NCI-H2171 treated with DMSO at 0.1 percent for 48 hours (cell line): ENCODE data around the gene ATOH8.
A peak's percentile ranks its signal among the peaks of the same experiment; 100 is the strongest.

Experiments
- DNase-seq: peaks from one replicate; lab custom pipeline; 2025; lab: John Stamatoyannopoulos, UW

ATOH8 gene

DNA sequence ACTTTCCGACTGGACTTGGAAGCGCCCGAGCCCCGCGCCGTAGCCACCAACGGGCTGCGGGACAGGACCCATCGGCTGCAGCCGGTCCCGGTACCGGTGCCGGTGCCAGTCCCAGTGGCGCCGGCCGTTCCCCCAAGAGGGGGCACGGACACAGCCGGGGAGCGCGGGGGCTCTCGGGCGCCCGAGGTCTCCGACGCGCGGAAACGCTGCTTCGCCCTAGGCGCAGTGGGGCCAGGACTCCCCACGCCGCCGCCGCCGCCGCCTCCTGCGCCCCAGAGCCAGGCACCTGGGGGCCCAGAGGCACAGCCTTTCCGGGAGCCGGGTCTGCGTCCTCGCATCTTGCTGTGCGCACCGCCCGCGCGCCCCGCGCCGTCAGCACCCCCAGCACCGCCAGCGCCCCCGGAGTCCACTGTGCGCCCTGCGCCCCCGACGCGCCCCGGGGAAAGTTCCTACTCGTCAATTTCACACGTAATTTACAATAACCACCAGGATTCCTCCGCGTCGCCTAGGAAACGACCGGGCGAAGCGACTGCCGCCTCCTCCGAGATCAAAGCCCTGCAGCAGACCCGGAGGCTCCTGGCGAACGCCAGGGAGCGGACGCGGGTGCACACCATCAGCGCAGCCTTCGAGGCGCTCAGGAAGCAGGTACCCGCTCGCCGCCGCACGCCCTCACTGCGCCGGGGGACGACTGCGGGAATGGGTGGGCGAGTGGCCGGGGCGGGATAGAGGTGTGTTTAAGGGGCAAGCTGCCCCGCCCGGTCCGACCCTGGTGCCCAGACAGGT, 713 bp downstream of the ATOH8 start:
- peak; percentile 61 for DNase-seq

DNA sequence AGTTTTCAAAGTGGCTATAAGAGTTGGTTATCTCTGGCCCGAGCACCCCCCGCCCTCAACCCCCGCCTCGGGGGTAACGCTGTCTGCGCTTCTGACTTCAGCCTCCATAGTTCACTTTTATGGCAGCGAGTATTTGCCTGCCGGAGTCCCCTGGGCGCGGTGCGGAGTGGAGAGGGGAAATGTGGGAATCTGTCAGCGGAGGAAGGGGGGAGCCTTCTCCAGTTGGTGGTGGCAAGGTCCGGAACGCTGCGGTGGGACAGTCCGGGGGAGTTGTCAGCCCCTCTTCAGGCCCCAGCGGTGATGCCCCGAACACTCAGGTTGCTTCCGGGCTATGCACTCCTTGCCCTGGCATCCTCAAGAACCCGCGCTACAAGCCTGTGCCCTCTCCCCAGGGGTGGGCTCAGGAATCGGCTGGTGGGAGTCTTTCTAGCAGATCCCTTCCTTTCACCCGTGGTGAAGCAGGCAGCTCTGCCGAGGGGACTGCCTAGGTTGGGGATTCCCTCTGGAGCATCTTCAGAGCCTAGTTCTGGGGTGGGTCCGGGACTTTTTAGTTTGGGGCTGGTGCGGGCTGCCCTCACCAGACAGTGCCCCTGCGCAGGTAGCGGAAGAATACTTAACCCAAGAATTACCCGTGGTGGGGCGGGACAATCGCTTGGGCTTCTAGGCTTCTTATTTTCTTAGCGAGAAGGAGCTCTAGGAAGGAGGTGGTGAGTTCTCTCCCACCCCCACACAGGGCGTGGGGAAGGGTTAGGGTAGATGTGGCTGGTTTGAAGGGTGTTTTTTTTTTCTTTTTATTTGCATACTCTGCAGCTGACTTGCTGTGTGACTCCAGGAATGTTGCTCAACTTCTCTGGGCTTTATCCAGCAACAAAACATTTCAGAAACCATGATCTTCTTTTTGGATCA, 1.6 kb downstream of the ATOH8 start:
- DNase-seq: peak; percentile 43

DNA sequence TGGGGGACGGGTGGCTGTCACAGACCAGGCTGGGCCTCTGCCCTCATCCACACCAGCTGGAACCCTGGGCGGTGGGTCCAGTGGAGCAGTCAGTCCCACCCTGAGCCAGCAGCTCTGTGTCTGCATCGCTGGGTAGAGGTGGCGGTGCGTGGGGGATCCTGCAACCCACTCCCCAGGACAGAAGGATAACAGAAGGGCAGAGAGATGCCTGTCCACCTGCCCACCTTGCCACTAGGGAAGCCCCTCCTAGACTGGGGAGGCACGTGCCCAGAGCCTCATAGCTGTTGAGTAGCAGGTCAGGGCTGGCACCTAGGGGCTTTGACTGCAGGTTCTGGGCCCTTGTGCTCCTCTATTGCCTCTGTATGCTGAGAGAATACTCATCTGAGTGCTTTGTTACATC, 2.4 kb downstream of the ATOH8 start:
- no peak for DNase-seq

DNA sequence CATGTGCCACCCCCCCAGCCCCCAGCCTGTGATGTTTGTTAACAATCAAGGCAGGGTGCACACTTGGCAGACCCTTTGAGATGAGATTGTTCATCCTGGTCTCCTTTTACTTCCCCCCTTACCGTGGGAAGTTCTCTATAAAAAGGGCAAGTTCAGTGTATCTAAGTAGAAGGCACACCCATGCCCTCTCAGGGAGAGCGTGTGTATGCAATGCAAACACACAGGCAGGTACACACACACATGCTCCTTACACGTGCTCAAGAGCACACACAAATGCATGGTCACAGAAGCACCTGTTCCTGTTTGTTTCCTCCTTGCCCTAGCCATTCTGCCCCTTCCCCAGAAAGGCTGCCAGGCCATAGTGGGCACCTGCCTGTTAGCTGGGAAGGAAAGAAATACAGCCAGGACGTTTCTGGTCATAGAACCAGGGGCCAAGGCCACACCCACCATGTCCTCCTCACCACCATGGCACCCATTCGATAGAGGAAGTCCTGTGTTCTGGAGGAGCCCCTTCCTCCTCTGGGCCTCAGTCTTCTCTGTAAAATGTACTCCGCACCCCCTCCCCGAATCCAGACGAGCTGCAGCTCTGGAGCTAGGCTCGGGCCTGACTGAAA, 3.1 kb downstream of the ATOH8 start:
- DNase-seq: no peak

DNA sequence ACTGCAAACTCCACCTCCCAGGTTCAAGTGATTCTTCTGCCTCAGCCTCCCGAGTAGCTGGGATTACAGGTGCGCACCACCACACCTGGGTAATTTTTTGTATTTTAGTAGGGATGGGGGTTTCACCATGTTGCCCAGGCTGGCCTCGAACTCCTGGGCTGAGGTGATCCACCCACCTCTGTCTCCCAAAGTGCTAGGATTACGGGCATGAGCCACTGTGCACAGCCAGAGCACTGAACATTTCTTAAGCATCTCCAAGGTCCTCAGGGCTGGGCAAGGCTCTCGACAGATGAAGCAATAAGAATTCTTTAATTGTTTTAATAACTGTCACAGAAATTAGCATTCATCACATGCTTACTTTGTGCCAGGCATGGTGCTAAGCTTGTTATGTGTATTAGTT, 4.1 kb downstream of the ATOH8 start:
- no peak for DNase-seq

DNA sequence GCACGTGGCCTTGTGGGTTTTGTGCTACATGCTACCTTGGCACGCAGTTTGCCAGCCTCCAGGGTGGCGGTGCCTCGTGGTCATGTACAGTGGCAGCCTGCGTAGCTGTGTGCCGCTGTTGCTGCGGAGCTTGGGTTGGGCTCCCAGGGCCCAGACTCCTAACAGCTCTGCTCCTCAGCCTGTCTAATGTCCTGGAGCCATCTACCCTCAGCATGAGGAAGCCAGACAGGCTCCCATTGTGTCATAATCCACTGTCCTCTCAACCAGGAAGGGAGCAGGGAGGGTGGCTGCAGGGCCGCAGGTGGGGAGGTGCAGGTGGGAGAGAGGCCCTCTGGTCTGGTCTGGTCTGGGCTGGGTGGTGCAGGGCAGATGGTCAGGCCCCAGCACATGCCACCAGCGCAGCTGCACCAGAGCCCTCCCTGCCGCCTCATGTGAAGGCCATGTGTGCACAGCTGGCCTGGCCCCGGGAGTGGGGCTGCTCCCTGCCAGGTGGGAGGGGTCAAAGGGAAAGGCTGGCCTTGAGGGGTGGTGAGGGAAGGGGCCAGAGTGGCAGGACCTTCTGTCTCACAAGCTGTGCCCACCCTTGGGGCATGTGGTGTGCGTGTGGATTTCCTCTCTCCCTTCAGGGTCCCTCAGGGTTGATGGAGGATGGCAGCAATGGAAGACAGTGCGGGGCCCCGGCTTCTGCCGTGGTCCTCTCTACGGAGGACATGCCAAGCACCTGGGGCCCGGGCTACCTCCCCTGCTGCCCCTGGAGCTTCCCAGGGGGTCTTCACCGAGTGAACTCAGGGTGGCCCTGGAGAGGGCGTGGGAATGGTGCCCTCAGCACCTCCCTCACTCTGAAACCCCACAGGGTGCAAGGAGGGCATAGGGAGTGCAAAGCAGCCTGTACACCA, 4.8 kb downstream of the ATOH8 start:
- no peak for DNase-seq

DNA sequence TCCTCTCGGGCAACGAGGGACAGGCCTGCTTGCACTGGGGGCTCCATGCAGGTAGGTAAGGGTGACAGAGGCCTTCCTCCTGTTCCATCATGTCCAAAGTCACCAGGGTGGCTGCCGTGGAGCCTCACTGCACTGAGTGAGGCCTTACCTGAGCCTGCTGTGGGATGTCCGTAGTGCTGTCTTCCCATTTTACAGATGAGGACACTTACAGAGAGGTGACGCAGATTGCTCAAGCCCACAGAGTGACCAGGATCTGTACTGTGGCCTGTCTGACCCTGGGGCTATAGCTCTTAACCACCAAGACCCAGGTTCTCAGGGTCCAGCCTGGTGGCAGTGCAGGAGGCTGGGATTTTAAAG, 5.4 kb downstream of the ATOH8 start:
- DNase-seq: no peak

DNA sequence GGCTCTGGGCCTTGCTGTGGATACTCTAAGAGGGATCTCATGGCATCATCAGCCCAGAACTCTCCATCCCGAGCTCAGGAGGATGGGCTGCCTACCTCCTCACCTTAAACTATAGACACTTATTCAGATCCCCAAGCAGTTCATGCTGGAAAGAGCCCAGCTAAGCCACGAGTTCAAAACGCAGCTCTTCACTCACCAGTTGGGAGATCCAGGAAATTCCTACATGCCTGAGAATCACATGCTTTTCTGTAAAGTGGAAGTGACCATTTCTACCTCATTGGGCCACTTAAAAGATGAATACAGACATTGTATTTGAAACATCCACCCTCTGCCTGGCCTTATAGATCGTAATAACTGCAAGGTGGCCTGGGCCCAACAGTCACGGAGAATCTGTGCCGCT, 6.6 kb downstream of the ATOH8 start:
- DNase-seq: no peak

DNA sequence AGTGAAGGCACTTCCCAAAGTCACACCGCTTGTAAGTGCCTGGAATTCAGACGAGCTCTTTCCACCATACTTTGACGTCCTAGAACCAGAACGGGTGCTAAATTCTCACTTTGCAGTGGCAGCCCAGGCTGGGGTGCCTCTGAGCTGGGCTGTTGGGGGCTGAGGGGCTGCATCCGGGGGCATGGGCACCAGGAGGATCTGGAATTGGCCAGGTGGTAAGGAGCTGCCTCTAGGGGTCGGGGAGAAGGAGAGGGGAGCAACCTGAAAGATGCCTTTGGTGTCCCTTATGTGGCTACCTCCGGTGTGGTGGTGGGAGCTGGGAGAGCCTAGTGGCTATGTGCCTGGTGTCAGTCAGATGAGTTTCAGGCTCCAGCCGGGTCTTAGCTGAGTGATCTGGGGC, 7.1 kb downstream of the ATOH8 start:
- DNase-seq: no peak

DNA sequence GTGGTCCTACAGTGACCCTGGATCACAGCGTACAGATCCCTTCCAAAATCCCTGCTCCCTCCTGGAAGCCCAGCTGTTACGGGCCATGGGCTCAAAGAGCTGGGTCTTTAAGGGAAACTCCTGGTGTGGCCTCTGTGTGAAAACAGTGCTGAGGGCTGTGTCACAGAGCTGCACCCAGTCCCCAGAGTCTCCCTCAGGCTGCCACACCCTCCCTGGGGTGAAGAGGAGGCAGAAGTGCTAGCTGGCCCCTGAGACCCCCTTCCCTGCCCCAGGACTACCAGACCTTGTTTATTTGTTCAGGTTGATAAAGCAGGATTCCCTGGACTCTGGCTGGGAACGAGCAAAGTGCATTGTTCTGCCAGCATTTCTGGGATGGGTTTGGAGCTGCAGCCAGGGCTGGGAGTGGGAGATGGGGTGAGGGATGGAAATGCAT, 7.7 kb downstream of the ATOH8 start:
- DNase-seq: no peak

DNA sequence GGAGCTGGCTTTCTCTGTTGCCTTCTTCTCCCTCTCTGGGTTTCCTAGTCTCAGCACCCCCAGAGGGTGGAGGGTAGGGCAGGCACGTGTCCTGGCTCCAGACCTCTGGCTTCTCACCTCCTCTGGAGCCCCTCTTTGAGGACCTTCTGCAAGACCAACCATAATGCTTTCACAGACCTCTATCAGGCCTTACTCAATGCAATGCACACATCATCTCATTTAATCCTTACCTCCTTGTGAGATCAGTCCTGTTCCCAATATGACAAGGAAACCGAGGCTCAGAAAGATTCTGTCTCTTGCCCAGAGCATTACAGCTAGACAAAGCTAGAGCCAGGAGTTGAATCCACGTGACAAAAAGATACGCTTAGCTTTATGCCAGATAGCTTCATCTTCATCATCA, 8.2 kb downstream of the ATOH8 start:
- DNase-seq: no peak

DNA sequence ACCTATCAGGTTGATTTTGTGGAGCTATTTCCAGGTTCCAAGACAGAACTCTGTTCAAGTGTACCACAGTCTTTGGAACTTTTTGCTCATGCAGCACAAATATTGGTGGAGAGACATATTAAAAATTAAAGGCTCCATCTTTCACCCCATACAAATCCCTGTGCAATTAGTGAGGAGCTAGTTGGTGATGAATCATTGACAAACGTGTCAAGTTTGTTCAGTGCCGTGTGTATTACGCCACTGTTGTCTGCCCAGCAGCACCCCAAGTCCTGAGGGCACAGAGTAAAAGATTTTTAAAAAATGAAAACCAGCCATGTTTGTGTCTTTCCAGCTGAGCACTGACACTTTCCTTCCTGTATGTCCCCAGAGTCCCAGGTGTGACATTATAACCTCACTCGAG, 9.3 kb downstream of the ATOH8 start:
- no peak for DNase-seq

DNA sequence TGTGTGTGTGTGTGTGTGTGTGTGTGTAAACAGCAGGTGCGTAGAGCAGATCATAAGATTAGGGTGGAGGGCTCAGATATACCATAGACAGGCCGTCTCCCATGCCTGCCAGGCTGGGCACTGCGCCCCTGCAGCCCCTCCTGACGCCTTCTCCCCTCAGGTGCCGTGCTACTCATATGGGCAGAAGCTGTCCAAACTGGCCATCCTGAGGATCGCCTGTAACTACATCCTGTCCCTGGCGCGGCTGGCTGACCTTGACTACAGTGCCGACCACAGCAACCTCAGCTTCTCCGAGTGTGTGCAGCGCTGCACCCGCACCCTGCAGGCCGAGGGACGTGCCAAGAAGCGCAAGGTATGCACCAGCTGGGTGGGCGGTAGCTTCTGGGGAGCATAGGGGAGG, 10.0 kb downstream of the ATOH8 start:
- DNase-seq: peak; percentile 12

DNA sequence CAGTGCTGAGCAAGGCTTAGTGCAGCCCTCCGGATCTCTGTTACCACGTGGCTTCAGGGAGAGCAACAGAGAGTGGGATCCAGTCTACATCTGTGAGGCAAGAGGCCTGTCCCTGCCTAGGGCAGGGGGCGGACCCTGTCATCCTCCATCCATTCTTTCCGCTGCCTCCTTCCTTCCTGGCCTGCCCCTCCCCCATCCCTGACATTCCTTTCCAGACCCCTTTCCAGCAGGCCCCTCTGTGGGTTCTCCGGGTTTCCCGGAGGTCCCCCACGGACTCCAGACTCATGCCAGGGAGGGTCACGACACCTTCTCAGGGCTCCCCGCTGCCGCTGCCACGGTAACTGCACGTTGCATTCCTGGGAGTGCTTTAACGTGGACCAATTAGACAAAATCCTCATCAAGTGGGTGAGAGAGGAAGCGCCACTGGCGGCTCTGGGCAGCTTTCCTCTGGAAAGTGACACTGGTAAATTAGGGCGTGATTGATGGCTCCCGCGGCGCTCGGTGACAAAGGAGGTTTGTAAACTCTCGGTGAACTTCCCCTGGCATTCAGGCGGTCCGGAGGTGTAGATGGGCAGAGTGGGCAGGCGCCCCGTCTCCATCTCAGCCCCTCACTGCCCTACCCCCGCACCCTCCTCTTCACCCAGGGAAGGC, 11.4 kb downstream of the ATOH8 start:
- DNase-seq: peak; percentile 29

DNA sequence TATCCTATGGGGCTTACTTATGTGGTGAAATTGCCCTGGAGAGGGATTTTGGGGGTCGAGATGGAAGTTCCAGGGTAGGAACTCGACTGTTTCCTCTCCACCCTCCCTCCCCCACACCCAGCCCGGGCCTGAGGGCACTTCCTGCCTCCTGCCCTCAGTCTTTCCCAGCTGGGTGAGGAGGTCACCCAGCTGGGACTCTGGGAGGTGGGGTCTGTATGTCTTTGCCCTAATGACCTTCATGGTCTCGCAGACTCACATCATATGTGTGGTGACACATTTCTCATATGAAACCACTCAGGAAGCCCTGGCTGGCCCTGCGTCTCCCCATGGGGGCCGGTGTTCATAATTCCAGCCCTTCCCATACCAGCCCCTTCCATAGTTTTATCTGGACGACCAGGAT, 12.4 kb downstream of the ATOH8 start:
- DNase-seq: no peak

DNA sequence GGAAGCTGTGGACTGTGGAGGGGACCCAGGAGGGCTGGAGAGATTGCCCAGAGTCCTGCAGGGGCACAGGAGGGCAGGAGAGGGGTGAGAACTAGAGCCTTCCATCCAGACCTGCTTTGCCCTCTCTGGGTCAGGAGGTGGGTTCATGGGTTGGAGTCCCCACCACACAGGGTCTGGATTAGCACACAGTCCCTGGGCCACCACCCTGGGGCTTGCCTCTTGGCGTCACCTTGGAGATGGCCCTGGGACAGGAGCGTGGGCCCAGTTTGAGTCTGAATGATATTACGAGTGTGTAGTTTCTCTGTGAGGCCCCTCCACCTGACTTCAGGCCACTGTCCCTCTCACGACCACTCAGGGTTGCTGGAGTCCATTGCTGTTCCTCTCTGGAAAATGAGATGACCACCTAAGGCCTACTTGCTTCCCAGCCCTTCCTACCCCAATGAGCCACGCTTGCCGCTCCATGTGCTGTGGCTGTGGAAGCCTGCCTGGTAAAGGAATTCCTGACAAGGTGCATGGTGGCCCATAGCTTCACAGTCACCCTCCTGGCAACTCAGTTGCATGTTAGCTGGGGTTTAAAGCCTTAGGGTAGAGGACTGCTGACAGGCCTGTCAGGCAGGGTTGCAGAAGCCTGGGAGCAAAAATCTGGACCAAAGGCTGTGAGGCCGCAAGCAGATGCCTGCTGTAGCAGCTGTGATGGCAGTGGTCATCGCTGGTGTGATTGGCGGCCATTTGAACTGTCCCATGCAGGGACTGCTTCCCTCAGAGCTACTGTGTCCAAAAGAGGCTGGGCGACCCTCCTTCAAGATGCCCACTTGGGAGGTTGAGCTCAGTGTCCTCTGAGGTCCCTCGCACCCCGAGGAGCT, 14.2 kb downstream of the ATOH8 start:
- no peak for DNase-seq

DNA sequence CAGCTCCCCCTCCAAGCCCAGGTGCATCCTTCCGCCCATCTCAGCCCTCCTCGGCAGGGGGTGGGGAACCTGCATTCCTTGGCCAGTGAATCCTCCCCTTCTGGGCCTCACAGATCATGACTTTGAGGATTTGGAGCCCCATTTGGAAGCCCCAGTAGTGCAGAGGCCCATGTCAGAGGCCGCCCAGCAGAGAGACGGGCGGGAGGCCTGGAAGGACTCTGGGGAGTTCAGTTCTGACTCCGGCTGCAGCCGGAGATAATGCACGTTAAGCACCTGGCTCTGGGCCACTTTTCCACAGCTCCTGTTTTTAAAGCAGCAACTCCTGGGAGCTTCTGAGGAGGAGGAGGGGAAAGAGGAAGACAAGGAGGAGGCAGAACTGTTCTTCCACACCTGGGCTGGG, 14.9 kb downstream of the ATOH8 start:
- peak; percentile 92 for DNase-seq

DNA sequence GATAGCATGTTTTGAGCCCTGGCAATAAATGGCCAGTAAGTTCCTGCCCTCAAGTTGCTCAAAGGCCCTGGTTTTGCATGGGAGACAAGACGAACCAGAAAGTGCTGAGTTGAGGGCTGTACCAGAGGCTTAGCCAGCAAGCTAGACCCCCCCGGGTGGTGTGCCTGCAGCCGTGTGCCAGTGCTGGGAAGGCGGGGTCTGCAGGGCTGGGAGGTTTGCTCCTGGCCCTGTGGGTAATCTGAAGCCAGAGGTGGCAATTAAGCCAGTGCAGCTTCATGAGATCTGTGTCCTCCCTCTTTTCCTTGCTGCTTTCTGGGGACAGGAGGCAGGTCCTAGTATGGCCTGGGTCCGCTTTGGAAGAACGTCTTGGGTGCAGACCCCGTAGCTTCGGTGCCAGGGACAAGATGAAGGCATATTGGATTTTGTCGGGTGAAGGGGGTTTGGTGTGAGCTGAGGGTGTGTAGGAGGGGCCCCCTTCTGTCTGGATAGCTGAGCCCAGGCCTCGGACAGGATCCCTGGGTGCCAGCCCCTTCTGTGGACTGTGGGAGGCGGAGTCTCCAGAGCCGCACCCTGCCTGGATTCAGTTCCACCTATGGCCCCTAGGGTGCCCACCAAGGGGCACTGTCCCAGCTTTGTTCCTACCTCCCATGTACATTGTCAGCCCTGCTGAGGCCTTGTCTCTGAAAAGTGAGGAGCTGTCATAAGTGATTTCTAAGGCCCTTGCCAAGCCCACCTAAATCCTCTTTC, 15.6 kb downstream of the ATOH8 start:
- DNase-seq: peak; percentile 78

DNA sequence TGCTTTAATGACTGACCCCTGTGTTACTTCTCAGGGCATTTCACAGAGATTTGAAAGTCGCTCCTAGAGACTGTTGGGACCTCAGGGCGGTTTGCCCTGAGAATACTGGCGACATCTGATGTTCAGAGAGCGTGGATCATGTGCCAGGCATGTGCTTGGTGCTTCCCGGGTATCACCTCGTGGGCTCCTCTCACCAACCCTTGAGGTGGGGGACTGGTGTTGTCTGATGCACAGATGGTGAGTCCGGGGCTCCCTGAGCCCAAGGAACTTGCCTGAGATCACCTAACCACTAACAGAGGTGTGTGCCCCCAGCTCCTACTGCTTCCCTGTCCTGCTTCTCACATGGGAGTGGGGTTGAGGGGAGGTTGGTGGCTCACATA, 16.2 kb downstream of the ATOH8 start:
- peak; percentile 53 for DNase-seq

DNA sequence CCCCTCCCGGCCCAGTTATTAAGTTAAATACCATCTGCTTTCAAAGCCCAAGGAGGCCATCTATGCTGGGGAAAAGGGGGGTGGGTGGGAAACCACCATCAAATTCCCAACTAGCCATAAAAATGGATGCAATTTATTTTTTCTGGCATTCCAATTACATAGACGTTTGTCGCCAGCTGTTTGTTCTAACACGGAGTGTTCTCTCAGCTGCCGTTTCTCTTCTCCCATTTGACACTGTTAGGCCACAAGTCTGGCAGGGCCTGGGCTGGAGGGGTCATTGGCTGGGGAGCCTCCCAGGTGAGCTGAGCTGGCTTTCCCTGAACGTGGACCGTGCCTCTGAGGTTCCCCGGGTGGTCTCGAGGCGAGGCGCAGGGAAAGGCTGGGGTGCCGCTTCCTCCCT, 16.6 kb downstream of the ATOH8 start:
- no peak for DNase-seq
